SKM-1 (cell line): ENCODE data around the gene SMOC2.

Experiments
- DNase-seq: peaks from one replicate; lab custom pipeline; 2025; ENCODE audit not compliant: unreplicated experiment; lab: John Stamatoyannopoulos, UW

Gene SMOC2

DNA sequence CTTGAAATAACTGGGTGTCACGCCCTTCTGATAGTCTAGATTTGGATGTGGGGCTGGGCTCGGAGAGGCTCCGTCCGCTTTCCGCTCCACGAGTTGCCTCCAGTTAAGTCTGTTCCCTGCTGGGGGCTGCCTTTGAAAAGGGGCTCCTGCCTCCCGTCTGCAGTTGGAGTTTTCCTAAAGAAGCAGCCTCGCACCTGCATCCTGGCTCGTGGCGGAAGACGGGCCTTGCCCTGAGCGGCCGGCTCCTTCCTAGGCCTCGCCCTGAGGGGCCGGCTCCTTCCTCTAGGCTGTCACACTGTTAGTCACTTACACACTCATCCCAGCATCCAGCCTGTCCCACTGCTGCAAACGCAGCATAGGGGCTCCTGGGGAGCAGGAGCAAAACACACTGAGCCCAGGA, 74.4 kb downstream of the SMOC2 start:
- no peak for DNase-seq

DNA sequence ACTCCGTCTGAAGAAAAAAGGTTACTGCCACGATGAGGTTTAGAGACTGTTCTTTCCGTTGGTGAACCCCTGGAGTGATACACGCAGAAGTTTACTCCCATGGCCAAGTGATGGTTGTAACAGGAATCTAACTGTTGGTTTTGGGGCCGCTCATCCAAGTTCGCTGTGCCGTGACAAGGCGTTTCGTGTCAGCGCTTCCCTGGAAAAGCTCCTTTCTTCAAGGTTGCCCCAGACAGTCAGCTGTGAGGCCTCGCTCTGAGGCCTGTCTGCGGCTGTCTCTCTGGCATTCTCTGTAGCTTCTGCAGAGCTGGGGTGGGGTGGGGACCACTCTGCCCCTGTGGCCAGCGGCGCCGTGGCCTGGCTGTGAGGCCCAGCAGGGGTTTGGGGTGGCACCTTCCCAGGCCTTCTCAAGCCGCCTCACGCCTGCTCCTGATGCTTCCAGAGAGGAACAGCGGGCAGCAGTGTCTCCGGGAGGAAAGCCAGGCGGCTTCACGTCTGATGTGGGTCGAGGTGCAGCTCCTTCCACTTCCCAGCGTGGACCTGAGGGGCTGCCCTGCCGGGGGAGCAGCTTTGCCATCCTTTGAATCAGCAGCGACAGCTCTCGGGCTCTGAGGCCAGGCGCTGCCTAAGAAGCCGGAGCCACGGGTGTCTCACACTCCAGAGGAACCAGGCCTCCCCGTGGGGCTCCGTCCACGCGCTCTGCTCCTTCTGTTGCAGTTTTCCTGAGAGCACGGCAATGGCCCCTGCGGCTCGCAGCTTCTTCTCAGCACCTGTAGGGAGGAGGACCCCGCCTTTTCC, 76.2 kb downstream of the SMOC2 start:
- DNase-seq, result no peak

DNA sequence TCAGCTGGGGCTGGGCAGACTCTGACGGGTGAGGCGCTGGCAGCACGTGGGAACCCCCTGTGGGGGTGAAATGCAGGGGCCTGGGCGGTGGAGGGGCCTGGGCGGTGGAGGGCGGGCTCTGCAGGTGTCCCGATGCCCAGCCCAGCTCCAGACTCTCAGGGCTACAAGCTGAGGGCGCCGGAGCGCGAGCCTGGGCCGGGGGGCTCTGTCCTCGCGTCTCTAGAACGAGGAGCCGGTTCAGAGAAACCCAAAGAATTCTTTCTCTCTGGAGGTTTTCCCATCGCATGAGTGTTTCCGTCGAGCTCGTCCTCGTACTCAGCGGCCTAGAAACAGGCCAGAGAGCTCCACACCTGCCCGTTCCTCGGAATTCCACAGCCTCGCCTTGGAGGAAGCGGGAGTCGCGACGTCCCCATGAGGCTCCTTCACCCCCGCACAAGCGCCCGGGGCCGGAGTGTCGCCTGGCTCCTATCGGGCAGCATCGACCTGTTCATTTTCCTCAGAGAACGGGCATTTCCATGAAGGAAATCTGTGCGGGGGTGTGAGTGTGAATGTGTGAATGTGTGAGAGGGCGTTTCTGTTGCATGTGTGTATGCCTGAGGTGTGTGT, 76.9 kb downstream of the SMOC2 start:
- no peak for DNase-seq

DNA sequence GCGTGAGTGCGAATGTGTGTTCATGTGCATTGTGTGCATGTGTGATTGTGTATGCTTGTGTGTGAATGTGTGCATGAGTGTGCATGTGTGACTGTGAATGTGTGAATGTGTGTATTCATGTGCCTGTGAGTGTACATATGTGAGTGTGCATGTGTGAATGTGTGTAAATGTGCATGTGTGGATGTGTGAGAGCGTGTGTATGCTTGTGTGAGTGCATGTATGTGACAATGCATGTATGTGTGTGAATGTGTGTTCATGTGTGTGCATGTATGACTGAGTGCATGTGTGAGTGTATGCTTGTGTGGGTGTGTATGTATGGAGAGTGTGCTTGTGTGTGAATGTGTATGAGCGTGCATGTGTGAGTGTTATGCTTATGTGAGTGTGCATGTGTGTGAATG, 77.4 kb downstream of the SMOC2 start:
- DNase-seq, result no peak

DNA sequence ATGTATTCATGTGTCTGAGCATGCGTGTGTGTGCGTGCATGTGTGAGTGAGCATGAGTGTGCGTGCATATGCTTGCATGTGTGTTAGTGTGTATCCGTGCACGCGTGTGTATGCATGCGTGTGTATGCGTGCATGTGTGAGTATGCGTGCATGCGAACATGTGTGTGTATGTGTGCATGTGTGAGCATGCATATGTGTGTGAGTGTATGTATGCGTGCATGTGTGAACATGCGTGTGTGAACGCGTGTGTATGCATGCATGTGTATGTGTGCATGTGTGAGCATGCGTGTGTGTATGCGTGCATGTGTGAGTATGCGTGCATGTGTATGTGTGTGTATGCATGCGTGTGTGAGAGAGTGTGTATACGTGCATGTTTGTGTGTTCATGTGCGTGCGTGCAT, 77.9 kb downstream of the SMOC2 start:
- DNase-seq, result no peak

DNA sequence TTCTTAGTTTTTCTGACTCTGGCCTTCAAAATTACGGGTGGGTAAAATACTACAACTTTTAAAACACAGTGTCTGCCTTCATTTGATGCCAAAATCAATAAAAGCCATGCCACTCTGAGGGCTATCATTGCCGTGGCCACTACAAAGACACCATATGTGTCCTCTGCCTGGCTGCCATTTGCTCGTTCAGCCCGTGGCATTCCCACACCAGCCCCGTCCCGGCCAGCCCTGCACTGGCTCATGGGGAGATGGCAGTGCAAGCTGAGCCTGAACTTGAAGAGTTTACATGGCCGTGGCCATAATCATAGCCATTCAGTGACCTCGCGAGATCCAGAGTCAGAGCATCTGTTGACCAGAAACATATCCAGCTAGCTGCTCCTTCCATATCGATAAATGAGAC, 79.2 kb downstream of the SMOC2 start:
- no peak for DNase-seq

DNA sequence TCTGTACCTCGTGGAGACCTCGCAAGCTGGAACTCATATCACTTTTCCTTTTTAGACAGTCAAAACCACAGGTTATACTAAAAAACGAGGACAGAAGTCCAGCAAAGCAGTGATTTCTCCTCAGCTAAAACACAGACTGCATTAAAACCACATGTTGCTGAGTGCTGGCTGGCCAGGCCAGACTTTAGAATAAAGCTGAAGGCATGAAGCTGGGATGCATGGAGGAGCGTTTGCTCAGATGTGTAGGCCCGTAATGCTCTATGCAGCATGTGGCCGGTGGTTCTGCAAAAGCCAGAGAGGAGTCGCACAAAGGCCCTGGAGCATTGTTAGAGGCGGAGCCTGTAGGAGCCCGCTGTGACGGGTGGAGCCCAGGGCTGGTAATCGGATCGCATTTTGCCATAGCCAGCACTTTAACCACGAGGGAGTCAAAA, 83.6 kb downstream of the SMOC2 start:
- DNase-seq, result no peak

DNA sequence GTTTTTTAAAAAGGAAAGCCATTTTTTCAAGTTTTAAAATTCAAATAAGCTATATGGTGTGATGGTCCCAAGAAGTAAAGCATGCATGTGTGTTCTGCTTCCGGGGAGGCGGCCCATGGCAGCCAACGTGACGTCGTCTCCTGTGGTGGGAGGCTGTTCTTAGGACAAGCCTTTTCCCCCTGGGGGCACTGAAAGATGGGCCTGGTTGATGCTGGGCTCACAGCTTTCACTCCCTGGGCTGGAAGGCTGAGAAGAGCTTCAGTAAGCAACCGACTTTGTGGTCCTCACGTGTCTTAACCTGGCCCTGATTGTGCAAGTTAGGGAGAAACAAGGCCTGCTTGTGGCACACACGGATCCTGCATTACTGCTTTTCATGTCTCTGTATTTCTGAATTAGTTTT, 84.1 kb downstream of the SMOC2 start:
- DNase-seq, result no peak

DNA sequence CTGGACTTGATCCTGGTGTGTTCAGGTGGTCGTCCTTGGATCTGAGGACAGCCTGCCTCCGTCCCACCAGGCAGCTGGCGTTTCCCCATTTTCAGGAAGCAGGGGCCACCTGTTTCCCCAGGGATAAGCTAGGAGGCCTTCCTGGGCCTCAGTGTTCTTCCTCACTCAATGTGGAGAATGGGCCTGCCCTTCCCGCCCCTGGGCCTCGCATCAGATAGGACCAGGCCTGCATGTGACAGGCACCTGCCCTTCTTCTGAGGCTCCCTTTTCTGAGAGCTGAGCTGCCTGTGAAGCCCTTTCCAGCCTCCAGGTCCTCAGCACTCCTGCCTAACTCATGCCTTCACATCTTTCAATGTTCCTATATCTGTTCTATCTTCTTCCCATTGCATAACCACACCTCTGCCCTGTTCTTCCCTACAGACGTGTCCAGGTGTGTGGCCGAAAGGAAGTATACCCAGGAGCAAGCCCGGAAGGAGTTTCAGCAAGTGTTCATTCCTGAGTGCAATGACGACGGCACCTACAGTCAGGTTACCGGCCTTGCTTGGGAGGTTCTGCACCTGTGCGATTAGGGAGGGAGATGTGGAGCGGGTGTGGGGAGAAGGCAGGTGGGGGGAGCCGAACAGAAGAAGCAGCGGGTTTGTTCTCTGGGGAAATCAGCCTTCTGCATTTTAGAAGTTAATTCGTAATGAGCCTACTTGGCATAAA, 85.1 kb downstream of the SMOC2 start:
- DNase-seq, result no peak

DNA sequence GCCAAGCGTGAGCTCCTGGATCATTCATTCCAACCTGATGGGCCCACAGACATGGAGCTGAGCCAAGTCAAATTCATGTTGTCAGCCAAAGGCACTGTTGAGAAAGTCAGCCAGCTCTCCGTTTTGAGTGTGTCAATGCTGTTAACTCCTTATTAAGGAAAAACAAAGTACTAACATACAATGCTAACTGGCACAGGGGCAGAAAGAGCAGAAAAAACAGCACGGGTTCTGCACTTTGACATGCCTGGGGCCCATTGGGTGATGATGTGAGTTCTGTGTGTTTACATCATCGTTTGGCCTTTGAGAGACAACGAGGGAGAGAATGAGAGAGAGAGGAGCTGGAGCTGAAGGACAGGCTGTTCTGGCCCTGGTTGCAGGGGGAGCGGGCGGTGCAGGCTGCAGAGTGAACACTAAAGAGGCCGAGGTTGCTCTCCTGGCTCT, 85.9 kb downstream of the SMOC2 start:
- no peak for DNase-seq

DNA sequence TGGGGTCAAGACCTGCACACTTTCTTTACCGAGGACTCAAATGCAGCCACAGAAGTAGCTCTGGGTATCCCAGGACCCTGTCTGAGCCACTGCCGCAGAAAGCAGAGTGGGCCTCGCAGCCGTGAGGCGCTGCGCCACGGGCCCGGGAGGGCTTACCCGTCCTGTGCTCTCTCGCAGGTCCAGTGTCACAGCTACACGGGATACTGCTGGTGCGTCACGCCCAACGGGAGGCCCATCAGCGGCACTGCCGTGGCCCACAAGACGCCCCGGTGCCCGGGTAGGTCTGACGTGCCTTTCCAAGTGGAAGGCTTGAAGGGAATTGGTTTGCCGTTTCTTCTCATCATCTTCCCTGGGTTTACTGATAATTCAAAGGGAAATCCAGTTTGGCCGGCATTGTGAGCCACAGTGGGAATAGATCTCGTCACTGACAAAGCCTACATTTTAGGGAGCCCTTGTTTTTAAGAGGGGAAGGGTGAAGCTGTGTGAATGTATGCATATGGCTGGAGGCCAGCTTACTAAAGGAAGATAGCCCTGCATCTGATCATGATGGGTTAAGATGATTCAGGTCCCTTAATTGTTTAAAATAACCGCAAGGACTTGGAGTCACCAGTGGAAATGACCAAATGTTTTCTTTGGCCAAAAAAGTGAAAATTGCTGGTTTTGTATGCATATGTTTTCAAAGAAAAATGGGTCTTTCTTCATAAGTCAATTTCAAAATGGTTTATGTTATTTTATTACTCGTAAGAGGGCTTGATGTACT, 86.6 kb downstream of the SMOC2 start:
- DNase-seq, result no peak

DNA sequence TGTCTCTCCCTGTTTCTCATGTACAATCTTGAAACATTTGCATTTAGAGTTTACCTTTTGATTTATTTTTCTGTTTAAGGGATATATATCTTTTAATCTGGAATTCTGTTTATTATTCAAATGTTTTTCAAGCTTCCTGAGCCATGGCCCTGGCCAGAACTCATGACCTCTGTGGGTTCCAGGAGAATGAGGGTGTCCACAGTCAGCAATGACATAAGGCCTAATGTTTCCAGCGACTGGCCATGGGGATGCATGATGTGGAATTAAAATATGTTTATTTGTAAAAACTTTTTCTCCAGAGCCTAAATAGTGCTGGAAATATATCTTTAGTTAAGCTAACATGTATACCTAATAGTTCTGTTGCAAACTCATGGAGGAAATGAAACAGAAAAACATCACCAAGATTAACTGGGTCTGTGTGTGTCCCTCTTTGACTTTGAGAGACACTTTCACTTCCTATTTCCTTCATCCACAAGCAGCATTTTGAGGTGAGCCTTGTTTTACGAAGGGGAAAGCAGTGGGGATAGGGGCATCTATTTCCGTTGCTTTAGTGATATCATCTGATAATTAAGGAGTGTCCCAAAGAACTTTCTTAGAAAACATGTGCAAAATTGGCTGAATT, 87.6 kb downstream of the SMOC2 start:
- DNase-seq, result no peak

DNA sequence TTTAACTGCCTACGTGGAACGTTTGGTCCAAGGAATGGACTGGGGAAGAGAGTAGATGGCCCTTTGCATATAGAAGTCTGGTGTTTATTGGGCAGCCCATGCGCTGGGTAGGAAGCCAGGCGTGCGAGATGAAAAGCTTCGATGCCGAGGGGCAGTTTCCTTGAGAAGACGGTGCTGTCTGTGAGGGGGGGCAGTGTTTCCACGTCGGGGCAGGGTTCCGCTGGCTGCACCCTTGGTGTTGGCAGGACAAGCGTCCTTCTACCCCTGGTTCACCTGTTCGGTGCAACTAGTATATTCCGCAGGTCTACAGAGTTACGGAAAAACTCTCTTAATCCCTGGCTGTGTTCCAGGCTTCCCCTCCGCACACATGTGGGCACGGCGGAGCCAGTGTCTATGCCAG, 88.2 kb downstream of the SMOC2 start:
- DNase-seq, result no peak

DNA sequence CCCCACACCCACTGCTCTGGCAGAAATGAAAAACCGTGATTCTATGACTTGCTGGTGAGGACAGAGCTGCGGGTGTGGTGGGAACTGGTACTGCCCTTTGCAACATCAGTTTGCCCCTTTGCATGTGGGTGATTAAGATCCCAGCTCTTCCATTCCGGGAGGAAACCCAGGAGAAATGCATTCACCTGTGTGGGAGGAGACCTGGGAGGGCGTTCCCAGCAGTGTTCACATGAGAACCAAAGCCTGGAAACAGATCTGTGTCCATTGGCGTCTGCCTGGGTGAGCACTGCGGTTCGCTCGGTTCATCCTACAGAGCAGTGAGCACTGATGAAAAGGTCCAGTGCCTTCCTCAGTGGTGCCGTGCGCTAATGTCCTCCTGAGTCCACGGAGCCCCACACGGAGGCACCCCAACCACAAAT, 89.7 kb downstream of the SMOC2 start:
- no peak for DNase-seq

DNA sequence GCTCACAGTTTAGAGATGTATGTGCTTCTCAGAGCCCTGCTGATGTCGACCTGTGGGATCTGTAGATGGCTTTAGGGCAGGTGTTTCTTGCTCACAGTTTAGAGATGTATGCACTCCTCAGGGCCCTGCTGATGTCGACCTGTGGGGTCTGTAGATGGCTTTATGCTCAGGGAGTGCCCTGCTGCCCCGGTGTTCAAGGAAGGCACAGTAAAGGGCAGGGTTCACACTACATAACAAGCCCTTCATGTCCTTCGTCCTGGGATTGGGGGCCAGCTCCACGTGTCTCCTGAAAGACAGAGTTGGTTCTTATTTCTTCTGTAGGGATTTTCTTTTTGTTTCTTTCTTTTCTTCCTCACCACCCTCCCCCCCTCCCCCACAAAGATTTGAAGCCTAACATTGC, 91.1 kb downstream of the SMOC2 start:
- DNase-seq, result no peak

DNA sequence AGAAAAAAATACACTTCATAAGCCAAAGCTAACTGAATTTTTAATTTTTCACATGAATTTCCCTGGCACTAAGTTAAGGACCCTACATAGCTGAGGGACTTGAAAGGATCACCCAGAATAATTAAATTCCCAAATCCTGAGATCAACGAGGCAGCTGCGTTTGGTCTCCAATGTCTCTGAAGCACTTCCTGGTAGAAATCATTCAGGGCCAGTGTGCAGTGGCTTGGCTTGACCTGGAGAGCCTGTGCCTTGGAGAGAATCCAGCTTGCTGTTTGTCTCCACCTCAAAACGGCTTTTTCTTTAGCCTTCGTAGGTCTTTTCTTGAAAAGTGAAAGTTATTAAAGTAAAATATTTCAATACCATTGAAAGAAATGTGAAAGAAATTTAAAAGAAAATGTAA, 92.4 kb downstream of the SMOC2 start:
- DNase-seq, result no peak

DNA sequence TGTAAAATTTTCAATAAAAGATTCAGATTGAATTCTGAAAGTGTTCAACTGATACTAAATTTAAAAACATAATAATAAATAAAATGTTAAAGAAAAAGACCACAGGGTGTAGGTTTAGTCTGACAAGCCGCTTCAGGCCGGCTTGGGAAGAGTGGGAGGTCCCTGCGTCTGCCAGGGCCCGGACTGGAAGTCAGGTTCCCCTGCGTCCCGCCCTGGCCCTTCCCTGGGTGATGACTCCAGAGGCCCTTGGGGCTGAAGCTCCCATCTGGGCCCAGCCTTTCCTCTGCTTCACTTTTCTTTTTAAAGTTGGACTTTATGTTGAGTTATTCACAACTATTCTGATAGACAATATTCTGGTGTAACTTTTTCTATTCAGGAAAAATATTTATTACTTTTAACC, 93.3 kb downstream of the SMOC2 start:
- no peak for DNase-seq

DNA sequence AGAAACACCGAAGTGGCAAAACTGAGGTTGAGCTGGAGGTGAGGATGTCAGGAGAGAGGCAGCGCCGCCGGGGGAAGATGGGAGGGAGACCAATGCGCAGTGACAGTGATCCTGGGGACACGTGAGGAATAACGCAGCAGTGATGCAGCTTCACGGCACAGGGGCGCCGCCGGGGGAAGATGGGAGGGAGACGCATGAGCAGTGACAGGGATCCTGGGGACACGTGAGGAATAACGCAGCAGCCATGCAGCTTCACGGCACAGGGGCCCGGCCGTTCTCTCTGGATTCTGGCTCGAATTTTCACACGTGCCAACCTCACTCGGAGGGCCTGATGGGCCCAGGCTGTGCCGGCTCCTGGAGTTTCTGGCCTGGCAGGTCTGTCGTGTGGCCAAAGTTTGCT, 94.7 kb downstream of the SMOC2 start:
- no peak for DNase-seq

DNA sequence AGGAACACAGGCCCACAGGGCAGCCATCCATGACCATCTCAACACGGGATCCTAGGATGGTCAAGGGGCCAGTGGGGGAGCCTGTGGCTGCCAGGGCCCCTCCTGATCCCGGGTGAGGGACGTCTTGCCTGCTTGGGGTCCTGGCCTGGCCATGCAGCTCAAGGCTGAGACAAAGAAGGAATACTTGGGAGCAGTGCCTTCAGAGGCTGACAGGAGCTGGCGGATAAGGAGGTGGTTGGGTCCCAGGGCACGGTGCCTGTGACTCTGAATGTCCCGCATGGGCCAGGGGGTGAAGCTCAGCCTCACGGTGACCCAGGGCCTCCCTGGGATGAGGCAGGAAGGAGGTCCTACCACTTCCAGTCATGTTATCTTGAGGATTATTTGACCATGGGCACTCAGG, 95.2 kb downstream of the SMOC2 start:
- DNase-seq, result no peak

DNA sequence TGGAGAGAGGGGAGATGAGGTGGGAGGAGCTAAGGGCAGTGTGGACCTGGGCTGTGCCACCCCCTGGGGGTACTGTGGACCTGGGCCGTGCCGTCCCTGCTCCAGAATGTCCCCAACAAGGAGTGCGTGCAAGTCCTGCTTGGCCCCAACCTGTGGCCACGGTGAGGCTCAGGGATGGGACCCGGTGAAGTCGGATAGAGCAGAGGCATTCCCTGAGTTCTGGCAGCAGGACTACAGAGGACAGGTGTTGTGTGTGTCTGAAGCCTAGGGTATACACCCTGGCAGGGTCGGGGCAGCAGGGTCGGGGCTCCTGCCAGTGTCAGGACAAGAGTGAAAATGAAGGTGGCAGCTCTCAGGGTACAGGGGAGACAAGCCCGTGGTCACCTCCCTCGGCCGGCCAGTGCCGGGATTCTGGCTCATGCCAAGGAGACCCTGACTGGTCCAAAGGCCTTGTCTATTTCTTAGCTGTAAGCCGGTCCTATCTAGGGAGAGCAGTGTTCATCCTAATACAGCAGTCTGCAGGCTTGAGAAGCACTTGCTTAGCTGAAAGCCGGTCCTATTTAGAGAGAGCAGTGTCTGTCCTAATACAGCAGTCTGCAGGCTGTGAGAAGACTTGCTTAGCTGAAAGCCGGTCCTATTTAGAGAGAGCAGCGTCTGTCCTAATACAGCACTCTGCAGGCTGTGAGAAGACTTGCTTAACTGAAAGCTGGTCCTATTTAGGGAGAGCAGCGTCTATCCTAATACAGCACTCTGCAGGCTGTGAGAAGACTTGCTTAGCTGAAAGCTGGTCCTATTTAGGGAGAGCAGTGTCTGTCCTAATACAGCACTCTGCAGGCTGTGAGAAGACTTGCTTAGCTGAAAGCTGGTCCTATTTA, 95.9 kb downstream of the SMOC2 start:
- no peak for DNase-seq
